Measurements from ENCODE around the gene PLD2.
"Not testable (repeated sequence)": the region's sequence is repeated elsewhere in the genome, so short reads cannot be mapped to it uniquely, and the experiment has no call there.

The PLD2 gene

DNA sequence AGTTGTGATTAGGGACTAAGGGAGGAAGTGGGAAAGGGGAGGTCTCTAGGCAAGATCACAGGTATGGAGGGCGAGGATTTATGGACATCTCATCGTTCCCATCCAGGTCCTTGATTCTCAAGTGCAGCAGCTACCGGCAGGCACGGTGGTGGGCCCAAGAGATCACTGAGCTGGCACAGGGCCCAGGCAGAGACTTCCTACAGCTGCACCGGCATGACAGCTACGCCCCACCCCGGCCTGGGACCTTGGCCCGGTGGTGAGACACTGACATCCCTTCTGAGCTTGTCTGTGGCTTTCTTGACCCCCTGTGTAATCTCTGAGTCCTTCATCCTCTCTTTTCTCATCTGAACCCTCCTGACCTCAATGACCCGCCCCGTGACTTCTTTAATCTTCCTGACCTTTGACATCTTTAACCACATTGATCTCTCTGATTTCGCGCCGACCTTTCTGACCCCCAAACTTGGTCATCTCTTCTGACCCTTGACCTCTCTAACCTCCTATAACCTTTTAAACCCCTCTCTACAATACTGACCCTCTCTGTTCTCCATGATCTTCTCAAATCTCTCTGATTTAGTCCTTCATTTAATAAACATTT lies 3.8 kb downstream of the PLD2 start:
- Histone ChIP-seq H3K4me3 (ENCODE audit: low read length in 2 of 2) (no peak overlapping the region), H3K27ac (ENCODE audit: low read depth in 2 of 2, low read length in 2 of 2) (no peak overlapping the region), H3K4me1 (ENCODE audit: control insufficient read depth in 2 of 2, insufficient read depth in 2 of 2, low read length in 2 of 2) (peaks cover 10% of the 10 kb centered on the region in 2 donors)

DNA sequence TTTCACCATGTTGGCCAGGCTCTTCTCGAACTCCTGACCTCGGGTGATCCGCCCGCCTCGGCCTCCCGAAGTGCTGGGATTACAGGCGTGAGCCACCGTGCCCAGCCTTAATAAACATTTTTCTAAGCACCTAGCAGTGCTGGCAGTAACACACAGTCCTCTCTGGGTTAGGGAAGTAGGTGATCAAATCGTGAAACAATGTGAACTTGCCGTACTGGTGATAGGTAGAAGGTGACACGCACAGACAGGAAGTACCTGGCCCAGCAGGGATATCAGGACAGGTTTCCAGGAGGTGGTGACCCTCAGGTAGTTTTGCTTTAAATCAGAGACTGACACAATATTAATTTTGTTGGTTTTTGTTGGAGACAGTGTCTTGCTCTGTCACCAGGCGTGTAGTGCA lies 4.5 kb downstream of the PLD2 start:
- no peak overlapping the region for H3K27ac ChIP-seq (ENCODE audit: low read depth in 2 of 2, low read length in 2 of 2)
- peaks cover 6 to 8% of the 10 kb centered on the region in 2 donors for H3K4me1 ChIP-seq (ENCODE audit: control insufficient read depth in 2 of 2, insufficient read depth in 2 of 2, low read length in 2 of 2)
- no peak overlapping the region for H3K9ac ChIP-seq (ENCODE audit: low read depth in 1 of 2, low read length in 2 of 2)
- no peaks in the 10 kb centered on the region for H3K9me3 ChIP-seq (ENCODE audit: control insufficient read depth in 2 of 2, low read length in 2 of 2)
- H3K4me3 ChIP-seq (ENCODE audit: low read length in 2 of 2), result no peak overlapping the region
- no peaks in the 10 kb centered on the region for H3K27me3 ChIP-seq (ENCODE audit: control insufficient read depth in 2 of 2, insufficient read depth in 2 of 2, low read length in 2 of 2)
- H3K36me3 ChIP-seq (ENCODE audit: control insufficient read depth in 2 of 2, insufficient read depth in 2 of 2, low read length in 2 of 2), result peaks cover 6 to 17% of the 10 kb centered on the region in 2 donors

More for the DNA sequence above, 3.8 kb downstream of the PLD2 start:
- Histone ChIP-seq H3K9ac (ENCODE audit: low read depth in 1 of 2, low read length in 2 of 2) (no peak overlapping the region), H3K36me3 (ENCODE audit: control insufficient read depth in 2 of 2, insufficient read depth in 2 of 2, low read length in 2 of 2) (peaks cover 6 to 16% of the 10 kb centered on the region in 2 donors), H3K9me3 (ENCODE audit: control insufficient read depth in 2 of 2, low read length in 2 of 2) (no peaks in the 10 kb centered on the region), H3K27me3 (ENCODE audit: control insufficient read depth in 2 of 2, insufficient read depth in 2 of 2, low read length in 2 of 2) (no peaks in the 10 kb centered on the region)

DNA sequence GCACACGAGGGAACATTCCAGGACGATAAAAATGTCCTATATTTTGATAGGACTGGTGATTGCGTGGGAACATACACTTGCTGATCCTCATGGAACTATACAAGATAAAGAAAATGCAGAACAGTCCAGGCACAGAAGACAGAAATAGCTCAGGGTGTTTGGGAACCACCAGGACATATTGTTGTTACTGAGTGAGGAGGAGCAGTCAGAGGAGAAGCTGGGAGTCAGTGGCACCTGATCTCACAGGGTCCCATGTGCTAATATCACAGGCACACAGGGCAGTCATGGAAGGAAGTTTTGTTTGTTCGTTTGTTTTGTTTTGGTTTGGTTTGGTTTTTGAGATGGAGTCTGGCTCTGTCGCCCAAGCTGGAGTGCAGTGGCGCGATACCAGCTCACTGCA lies 5.7 kb downstream of the PLD2 start:
- Histone ChIP-seq H3K27ac (ENCODE audit: low read depth in 2 of 2, low read length in 2 of 2) (no peak overlapping the region), H3K9ac (ENCODE audit: low read depth in 1 of 2, low read length in 2 of 2) (no peak overlapping the region), H3K4me3 (ENCODE audit: low read length in 2 of 2) (no peak overlapping the region), H3K36me3 (ENCODE audit: control insufficient read depth in 2 of 2, insufficient read depth in 2 of 2, low read length in 2 of 2) (peaks cover 11 to 21% of the 10 kb centered on the region in 2 donors), H3K4me1 (ENCODE audit: control insufficient read depth in 2 of 2, insufficient read depth in 2 of 2, low read length in 2 of 2) (peaks cover 5% of the 10 kb centered on the region in 2 donors), H3K9me3 (ENCODE audit: control insufficient read depth in 2 of 2, low read length in 2 of 2) (no peaks in the 10 kb centered on the region), H3K27me3 (ENCODE audit: control insufficient read depth in 2 of 2, insufficient read depth in 2 of 2, low read length in 2 of 2) (no peaks in the 10 kb centered on the region)

DNA sequence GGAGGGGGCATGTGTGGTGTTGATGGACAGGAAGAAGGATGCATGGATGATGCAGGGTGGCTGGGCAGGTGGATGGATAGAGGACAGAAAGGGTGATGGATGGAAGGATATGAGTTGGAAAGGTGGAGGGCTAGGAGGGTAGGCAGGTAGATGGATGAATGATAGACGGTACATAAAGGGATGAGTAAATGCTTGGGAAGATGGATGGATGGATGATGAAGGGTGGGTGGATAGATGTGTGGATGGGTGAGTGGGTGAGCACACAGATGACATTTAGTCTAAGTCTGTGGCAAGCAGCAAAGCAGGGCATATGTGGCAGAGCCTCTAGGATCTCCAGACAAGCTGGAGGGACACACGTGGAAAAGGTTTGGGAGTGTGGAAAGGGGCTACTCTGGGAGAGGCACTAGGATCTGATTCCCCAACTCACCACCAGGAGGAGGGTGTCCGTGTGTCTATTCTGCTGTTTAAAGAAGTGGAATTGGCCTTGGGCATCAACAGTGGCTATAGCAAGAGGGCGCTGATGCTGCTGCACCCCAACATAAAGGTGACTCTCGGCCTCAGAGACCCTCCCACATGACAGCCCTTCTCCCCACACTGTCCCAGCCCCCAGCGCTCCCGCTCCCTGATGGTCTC lies 8.2 kb downstream of the PLD2 start:
- peaks cover 16 to 25% of the 10 kb centered on the region in 2 donors for H3K36me3 ChIP-seq (ENCODE audit: control insufficient read depth in 2 of 2, insufficient read depth in 2 of 2, low read length in 2 of 2)
- no peak overlapping the region for H3K4me3 ChIP-seq (ENCODE audit: low read length in 2 of 2)
- H3K9ac ChIP-seq (ENCODE audit: low read depth in 1 of 2, low read length in 2 of 2), result no peak overlapping the region
- H3K27me3 ChIP-seq (ENCODE audit: control insufficient read depth in 2 of 2, insufficient read depth in 2 of 2, low read length in 2 of 2), result no peaks in the 10 kb centered on the region
- no peaks in the 10 kb centered on the region for H3K9me3 ChIP-seq (ENCODE audit: control insufficient read depth in 2 of 2, low read length in 2 of 2)
- H3K4me1 ChIP-seq (ENCODE audit: control insufficient read depth in 2 of 2, insufficient read depth in 2 of 2, low read length in 2 of 2), result no peaks in the 10 kb centered on the region
- H3K27ac ChIP-seq (ENCODE audit: low read depth in 2 of 2, low read length in 2 of 2), result no peak overlapping the region

DNA sequence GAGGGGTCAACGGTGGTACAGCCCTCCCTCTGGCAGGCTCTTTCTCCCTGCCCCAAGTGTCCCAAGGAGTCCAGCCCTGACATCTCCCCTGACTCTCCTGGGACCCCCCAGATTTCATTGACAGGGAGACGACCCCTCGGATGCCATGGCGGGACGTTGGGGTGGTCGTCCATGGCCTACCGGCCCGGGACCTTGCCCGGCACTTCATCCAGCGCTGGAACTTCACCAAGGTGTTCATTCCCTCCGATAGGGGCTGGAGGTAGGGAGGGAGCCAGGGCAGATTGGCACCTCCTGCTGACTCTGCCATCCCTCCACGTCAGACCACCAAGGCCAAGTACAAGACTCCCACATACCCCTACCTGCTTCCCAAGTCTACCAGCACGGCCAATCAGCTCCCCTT lies 9.9 kb downstream of the PLD2 start:
- no peak overlapping the region for H3K4me3 ChIP-seq (ENCODE audit: low read length in 2 of 2)
- no peaks in the 10 kb centered on the region for H3K4me1 ChIP-seq (ENCODE audit: control insufficient read depth in 2 of 2, insufficient read depth in 2 of 2, low read length in 2 of 2)
- H3K9ac ChIP-seq (ENCODE audit: low read depth in 1 of 2, low read length in 2 of 2), result no peak overlapping the region
- H3K36me3 ChIP-seq (ENCODE audit: control insufficient read depth in 2 of 2, insufficient read depth in 2 of 2, low read length in 2 of 2), result peaks cover 16 to 21% of the 10 kb centered on the region in 2 donors
- H3K27me3 ChIP-seq (ENCODE audit: control insufficient read depth in 2 of 2, insufficient read depth in 2 of 2, low read length in 2 of 2), result no peaks in the 10 kb centered on the region
- no peak overlapping the region for H3K27ac ChIP-seq (ENCODE audit: low read depth in 2 of 2, low read length in 2 of 2)
- H3K9me3 ChIP-seq (ENCODE audit: control insufficient read depth in 2 of 2, low read length in 2 of 2), result no peaks in the 10 kb centered on the region

DNA sequence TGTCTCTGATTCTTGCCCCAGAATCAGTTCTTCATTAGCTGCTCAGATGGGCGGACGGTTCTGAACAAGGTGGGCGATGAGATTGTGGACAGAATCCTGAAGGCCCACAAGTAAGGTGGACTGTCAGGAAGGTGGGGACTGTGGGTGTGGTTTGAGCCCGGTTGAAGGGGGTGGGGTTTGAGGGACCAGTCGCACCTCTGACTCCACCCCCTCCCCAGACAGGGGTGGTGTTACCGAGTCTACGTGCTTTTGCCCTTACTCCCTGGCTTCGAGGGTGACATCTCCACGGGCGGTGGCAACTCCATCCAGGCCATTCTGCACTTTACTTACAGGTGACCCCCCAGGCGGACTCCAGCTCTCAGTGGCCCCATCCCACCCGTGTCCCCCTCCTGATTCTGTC lies 11.3 kb downstream of the PLD2 start:
- H3K4me3 ChIP-seq (ENCODE audit: low read length in 2 of 2), result no peak overlapping the region
- no peak overlapping the region for H3K9ac ChIP-seq (ENCODE audit: low read depth in 1 of 2, low read length in 2 of 2)
- no peaks in the 10 kb centered on the region for H3K4me1 ChIP-seq (ENCODE audit: control insufficient read depth in 2 of 2, insufficient read depth in 2 of 2, low read length in 2 of 2)
- no peaks in the 10 kb centered on the region for H3K9me3 ChIP-seq (ENCODE audit: control insufficient read depth in 2 of 2, low read length in 2 of 2)
- no peak overlapping the region for H3K27ac ChIP-seq (ENCODE audit: low read depth in 2 of 2, low read length in 2 of 2)
- no peaks in the 10 kb centered on the region for H3K27me3 ChIP-seq (ENCODE audit: control insufficient read depth in 2 of 2, insufficient read depth in 2 of 2, low read length in 2 of 2)
- peaks cover 18 to 27% of the 10 kb centered on the region in 2 donors for H3K36me3 ChIP-seq (ENCODE audit: control insufficient read depth in 2 of 2, insufficient read depth in 2 of 2, low read length in 2 of 2)

DNA sequence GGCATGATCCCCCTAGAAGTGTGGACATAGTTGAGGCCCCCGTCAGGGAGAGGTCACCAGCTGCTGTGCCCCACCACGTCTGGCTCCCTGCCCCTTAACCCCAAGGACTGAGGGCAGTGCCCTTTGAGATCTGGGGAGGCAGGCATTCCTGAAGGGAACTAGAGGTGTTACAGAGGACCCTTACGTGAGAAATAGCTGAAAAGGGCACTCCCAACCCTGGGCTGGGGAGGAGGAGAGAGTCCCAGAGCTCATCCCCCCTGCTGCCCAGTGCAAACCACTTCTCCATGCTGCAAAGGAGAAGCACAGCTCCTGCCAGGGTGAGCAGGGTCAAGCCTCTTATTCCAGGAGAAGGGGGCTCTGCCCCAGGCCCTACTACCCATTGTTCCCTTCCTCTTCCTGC lies 15.9 kb downstream of the PLD2 start:
- H3K4me1 ChIP-seq (ENCODE audit: control insufficient read depth in 2 of 2, insufficient read depth in 2 of 2, low read length in 2 of 2), result no peaks in the 10 kb centered on the region
- no peak overlapping the region for H3K27ac ChIP-seq (ENCODE audit: low read depth in 2 of 2, low read length in 2 of 2)
- no peaks in the 10 kb centered on the region for H3K27me3 ChIP-seq (ENCODE audit: control insufficient read depth in 2 of 2, insufficient read depth in 2 of 2, low read length in 2 of 2)
- no peaks in the 10 kb centered on the region for H3K9me3 ChIP-seq (ENCODE audit: control insufficient read depth in 2 of 2, low read length in 2 of 2)
- H3K36me3 ChIP-seq (ENCODE audit: control insufficient read depth in 2 of 2, insufficient read depth in 2 of 2, low read length in 2 of 2), result peaks cover 5 to 14% of the 10 kb centered on the region in 2 donors
- H3K9ac ChIP-seq (ENCODE audit: low read depth in 1 of 2, low read length in 2 of 2), result no peak overlapping the region
- no peak overlapping the region for H3K4me3 ChIP-seq (ENCODE audit: low read length in 2 of 2)

DNA sequence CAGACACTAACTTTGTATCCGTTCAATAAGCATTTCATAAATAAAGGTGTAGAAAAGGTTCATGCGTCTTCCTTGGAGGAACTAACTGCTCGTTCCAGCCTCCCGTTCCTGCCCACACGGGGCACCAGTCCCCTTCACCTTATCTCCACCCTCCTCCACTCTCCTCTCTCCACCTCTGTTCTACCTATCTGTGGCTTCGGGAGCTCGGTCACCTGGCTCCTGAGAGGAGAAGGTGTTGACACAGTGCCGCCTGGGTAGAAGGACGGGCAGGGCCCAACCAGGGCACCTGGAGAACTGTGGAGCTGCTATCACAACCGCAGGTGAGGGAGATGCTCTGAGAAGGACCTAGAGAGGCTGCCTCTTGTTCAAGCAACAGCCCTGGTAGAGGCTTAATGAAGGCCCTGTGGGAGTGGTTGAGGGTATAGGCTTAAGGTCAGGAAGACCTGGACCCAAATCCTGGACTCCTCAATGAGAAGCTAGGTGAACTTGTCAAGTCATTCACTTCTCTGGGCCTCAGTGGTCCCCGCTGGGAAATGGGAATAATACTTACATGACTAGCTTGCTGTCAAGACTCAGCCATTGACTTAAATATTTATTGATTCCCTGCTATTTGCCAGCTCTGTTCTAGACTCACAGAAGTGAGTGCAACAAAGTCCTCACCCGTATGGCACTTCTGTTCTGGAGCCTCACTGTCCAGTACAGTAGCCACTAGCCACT lies 16.6 kb downstream of the PLD2 start:
- Histone ChIP-seq H3K27ac (ENCODE audit: low read depth in 2 of 2, low read length in 2 of 2) (no peak overlapping the region), H3K4me3 (ENCODE audit: low read length in 2 of 2) (no peak overlapping the region), H3K9ac (ENCODE audit: low read depth in 1 of 2, low read length in 2 of 2) (no peak overlapping the region), H3K36me3 (ENCODE audit: control insufficient read depth in 2 of 2, insufficient read depth in 2 of 2, low read length in 2 of 2) (peaks cover 2 to 13% of the 10 kb centered on the region in 2 donors), H3K9me3 (ENCODE audit: control insufficient read depth in 2 of 2, low read length in 2 of 2) (no peaks in the 10 kb centered on the region), H3K27me3 (ENCODE audit: control insufficient read depth in 2 of 2, insufficient read depth in 2 of 2, low read length in 2 of 2) (no peaks in the 10 kb centered on the region), H3K4me1 (ENCODE audit: control insufficient read depth in 2 of 2, insufficient read depth in 2 of 2, low read length in 2 of 2) (no peaks in the 10 kb centered on the region)

DNA sequence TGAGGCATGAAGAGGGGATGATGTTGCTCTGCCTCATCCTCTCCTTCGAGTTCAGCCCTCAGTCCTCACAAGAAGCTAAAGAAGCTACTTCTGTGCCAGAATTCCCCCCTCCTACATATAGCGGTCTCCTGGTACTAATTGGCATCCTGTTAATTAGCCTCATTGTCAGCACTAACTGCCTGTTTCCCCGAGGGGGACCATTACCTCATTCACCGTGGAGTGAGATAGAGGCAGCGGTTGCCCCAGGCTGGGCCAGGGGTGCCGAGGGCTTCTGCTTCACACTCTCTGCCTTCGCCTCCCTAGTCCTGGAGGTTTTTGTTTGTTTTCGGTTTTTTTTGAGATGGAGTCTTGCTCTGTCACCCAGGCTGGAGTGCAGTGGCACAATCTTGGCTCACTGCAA lies 20.4 kb downstream of the PLD2 start:
- no peaks in the 10 kb centered on the region for H3K4me1 ChIP-seq (ENCODE audit: control insufficient read depth in 2 of 2, insufficient read depth in 2 of 2, low read length in 2 of 2)
- H3K27ac ChIP-seq (ENCODE audit: low read depth in 2 of 2, low read length in 2 of 2), result no peak overlapping the region
- H3K27me3 ChIP-seq (ENCODE audit: control insufficient read depth in 2 of 2, insufficient read depth in 2 of 2, low read length in 2 of 2), result no peaks in the 10 kb centered on the region
- no peak overlapping the region for H3K4me3 ChIP-seq (ENCODE audit: low read length in 2 of 2)
- no peaks in the 10 kb centered on the region for H3K9me3 ChIP-seq (ENCODE audit: control insufficient read depth in 2 of 2, low read length in 2 of 2)
- H3K9ac ChIP-seq (ENCODE audit: low read depth in 1 of 2, low read length in 2 of 2), result no peak overlapping the region
- peaks cover 2 to 6% of the 10 kb centered on the region in 2 donors for H3K36me3 ChIP-seq (ENCODE audit: control insufficient read depth in 2 of 2, insufficient read depth in 2 of 2, low read length in 2 of 2)

DNA sequence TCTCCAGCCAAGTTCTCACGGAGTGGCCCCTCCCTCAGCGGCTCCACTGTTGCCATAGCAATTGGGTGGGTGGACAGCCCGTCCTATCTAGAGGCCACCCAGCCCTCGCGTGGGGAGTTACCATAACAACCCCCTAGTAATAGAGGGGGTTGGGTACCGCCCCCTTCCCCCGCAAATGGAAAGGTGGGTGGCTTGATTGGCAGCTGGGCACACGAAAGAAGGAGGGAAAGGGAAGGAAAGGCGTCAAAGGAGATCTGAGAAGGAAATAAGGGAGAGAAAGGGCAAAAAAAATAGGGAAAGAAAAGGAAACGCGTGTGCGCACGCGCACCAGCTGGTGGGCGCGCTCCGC lies 25.9 kb downstream of the PLD2 start:
- not testable (repeated sequence) for H3K27me3 ChIP-seq (ENCODE audit: control insufficient read depth in 2 of 2, insufficient read depth in 2 of 2, low read length in 2 of 2); H3K9me3 ChIP-seq (ENCODE audit: control insufficient read depth in 2 of 2, low read length in 2 of 2); H3K36me3 ChIP-seq (ENCODE audit: control insufficient read depth in 2 of 2, insufficient read depth in 2 of 2, low read length in 2 of 2)
- peak overlapping the region; percentile 97 for H3K27ac ChIP-seq (ENCODE audit: low read depth in 2 of 2, low read length in 2 of 2)
- H3K4me1 ChIP-seq (ENCODE audit: control insufficient read depth in 2 of 2, insufficient read depth in 2 of 2, low read length in 2 of 2), result peaks cover 23 to 25% of the 10 kb centered on the region in 2 donors
- peak overlapping the region; percentile 89 to 91 for H3K9ac ChIP-seq (ENCODE audit: low read depth in 1 of 2, low read length in 2 of 2)
- peak overlapping the region; percentile 88 to 95 for H3K4me3 ChIP-seq (ENCODE audit: low read length in 2 of 2)

Measured in mucosa of rectum (tissue), 2 donors.